ENCODE data around the gene TRPC6. TPM values are rescaled to one million over a fixed set of nuclear protein-coding genes. Genes with fewer than 3 reads are reported as not detected.

Gene TRPC6
- polyA plus RNA-seq, 1 donor from 2014 or later = 0.11 TPM

DNA sequence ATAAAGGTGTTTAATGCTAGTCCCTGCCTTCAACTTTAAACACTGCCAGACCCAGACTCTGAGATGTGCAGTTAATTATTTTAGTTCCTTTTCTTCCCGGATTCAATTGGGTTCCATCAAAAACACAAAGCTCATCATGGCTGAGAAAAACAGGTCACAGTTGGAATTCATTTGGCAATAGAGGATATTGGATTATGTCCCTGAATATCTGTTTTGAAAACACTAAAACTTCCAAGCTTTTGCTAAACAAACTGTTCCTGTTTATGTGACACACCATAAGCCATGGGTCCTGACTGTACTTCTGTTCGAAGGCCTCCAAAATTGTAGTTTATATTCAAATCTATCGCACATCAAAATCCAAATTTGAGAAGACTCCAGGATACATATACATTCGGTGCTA is 150.7 kb downstream of the TRPC6 start:
- H3K27ac ChIP-seq (ENCODE audit: low read length) = no peak overlapping the region
- H3F3A ChIP-seq (ENCODE audit: insufficient read depth, low read length, poor library complexity, severe bottlenecking) = no peaks in the 10 kb centered on the region
- no peaks in the 10 kb centered on the region for H3K79me2 ChIP-seq (replicated peaks; ENCODE audit: insufficient read depth, low read length)
- H3K4me3 ChIP-seq (ENCODE audit: low read length) = no peak overlapping the region
- H3K9me3 ChIP-seq (ENCODE audit: low read length) = no peaks in the 10 kb centered on the region
- no peak overlapping the region for H3K4me2 ChIP-seq (ENCODE audit: low read length)
- no peaks in the 10 kb centered on the region for H3K36me3 ChIP-seq (ENCODE audit: insufficient read depth, low read length)
- no peaks in the 10 kb centered on the region for H3K9me2 ChIP-seq (ENCODE audit: insufficient read depth, low read length)
- TF ChIP-seq, protein P1, sequence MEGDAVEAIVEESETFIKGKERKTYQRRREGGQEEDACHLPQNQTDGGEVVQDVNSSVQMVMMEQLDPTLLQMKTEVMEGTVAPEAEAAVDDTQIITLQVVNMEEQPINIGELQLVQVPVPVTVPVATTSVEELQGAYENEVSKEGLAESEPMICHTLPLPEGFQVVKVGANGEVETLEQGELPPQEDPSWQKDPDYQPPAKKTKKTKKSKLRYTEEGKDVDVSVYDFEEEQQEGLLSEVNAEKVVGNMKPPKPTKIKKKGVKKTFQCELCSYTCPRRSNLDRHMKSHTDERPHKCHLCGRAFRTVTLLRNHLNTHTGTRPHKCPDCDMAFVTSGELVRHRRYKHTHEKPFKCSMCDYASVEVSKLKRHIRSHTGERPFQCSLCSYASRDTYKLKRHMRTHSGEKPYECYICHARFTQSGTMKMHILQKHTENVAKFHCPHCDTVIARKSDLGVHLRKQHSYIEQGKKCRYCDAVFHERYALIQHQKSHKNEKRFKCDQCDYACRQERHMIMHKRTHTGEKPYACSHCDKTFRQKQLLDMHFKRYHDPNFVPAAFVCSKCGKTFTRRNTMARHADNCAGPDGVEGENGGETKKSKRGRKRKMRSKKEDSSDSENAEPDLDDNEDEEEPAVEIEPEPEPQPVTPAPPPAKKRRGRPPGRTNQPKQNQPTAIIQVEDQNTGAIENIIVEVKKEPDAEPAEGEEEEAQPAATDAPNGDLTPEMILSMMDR (IDR thresholded peaks at IDR 0.05; ENCODE audit: poor library complexity, severe bottlenecking) = no peak
- no peak for TF ChIP-seq MXI1 (conservative IDR thresholded peaks at IDR 0.05; ENCODE audit: poor library complexity, severe bottlenecking)
- no peak for TF ChIP-seq EZH2 (IDR thresholded peaks at IDR 0.05; ENCODE audit: borderline replicate concordance, insufficient read depth, low read length, poor library complexity, severe bottlenecking)
- TF ChIP-seq SMC3 (conservative IDR thresholded peaks at IDR 0.05; ENCODE audit: poor library complexity) = no peak
- no peak for TF ChIP-seq TAF1 (IDR thresholded peaks at IDR 0.05; ENCODE audit: low read depth)
- TF ChIP-seq EP300 (conservative IDR thresholded peaks at IDR 0.05; ENCODE audit: poor library complexity, severe bottlenecking) = no peak
- H4K20me1 ChIP-seq (ENCODE audit: insufficient read depth) = no peaks in the 10 kb centered on the region
- H3K27me3 ChIP-seq (ENCODE audit: insufficient read depth, low read depth, low read length) = no peaks in the 10 kb centered on the region
- no peak overlapping the region for H3K9ac ChIP-seq (ENCODE audit: low read length)
- no peak overlapping the region for H2AFZ ChIP-seq (ENCODE audit: low read depth, low read length)

DNA sequence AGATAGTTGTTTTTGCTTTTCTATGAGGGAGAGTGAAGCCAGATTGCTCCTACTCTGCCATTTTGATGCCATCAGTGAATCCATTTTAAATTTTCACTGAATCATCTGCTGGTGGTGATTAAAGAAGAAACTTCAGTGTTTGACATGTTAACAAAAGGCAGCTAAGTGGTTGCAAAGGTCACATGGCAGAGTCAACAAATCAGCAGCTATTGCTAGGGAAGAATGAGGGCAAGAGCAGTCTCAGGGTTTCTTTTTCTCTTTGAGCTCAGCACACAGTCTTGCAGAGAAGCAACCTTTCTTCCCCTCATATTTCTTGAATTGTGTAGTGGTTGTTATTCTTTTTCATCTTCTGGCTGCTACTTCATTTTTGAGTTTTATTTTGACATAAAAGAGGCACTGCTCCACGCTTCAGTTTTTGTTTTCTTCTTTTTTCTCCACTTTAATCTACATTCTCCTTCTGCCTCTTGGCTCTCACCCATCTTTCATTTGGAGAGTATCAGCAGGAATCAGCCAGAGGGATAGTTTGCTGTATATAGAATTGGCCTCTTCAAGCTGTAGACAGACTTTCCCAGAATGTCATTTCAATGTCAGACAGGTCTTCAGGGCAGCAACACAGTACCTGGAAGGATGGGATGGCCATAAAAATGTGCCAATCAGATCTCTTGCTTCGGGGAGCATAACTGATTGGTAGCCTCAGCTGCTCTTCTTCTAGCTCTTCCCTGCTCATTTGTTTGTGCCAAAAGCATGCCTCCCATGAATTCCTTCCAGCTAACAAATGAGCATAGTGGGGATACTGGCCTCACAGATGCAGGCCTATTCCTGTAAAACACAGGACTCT is 153.9 kb downstream of the TRPC6 start:
- no peaks in the 10 kb centered on the region for H3K36me3 ChIP-seq (ENCODE audit: insufficient read depth, low read length)
- TF ChIP-seq SMC3 (conservative IDR thresholded peaks at IDR 0.05; ENCODE audit: poor library complexity) (no peak), TAF1 (IDR thresholded peaks at IDR 0.05; ENCODE audit: low read depth) (no peak), RAD21 (conservative IDR thresholded peaks at IDR 0.05) (no peak), EZH2 (IDR thresholded peaks at IDR 0.05; ENCODE audit: borderline replicate concordance, insufficient read depth, low read length, poor library complexity, severe bottlenecking) (no peak), EP300 (conservative IDR thresholded peaks at IDR 0.05; ENCODE audit: poor library complexity, severe bottlenecking) (no peak), POLR2AphosphoS5 (IDR thresholded peaks at IDR 0.05) (no peak), MXI1 (conservative IDR thresholded peaks at IDR 0.05; ENCODE audit: poor library complexity, severe bottlenecking) (no peak)
- TF ChIP-seq, protein P2, sequence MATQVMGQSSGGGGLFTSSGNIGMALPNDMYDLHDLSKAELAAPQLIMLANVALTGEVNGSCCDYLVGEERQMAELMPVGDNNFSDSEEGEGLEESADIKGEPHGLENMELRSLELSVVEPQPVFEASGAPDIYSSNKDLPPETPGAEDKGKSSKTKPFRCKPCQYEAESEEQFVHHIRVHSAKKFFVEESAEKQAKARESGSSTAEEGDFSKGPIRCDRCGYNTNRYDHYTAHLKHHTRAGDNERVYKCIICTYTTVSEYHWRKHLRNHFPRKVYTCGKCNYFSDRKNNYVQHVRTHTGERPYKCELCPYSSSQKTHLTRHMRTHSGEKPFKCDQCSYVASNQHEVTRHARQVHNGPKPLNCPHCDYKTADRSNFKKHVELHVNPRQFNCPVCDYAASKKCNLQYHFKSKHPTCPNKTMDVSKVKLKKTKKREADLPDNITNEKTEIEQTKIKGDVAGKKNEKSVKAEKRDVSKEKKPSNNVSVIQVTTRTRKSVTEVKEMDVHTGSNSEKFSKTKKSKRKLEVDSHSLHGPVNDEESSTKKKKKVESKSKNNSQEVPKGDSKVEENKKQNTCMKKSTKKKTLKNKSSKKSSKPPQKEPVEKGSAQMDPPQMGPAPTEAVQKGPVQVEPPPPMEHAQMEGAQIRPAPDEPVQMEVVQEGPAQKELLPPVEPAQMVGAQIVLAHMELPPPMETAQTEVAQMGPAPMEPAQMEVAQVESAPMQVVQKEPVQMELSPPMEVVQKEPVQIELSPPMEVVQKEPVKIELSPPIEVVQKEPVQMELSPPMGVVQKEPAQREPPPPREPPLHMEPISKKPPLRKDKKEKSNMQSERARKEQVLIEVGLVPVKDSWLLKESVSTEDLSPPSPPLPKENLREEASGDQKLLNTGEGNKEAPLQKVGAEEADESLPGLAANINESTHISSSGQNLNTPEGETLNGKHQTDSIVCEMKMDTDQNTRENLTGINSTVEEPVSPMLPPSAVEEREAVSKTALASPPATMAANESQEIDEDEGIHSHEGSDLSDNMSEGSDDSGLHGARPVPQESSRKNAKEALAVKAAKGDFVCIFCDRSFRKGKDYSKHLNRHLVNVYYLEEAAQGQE (IDR thresholded peaks at IDR 0.05; ENCODE audit: borderline replicate concordance) = no peak
- TF ChIP-seq, protein P1 (IDR thresholded peaks at IDR 0.05; ENCODE audit: poor library complexity, severe bottlenecking) = no peak
- no peak overlapping the region for H3K9ac ChIP-seq (ENCODE audit: low read length)
- no peaks in the 10 kb centered on the region for H3K9me2 ChIP-seq (ENCODE audit: insufficient read depth, low read length)
- H3K4me2 ChIP-seq (ENCODE audit: low read length) = no peak overlapping the region
- no peaks in the 10 kb centered on the region for H4K20me1 ChIP-seq (ENCODE audit: insufficient read depth)
- no peaks in the 10 kb centered on the region for H3K27me3 ChIP-seq (ENCODE audit: insufficient read depth, low read depth, low read length)
- H3K4me3 ChIP-seq (ENCODE audit: low read length) = no peak overlapping the region
- H3F3A ChIP-seq (ENCODE audit: insufficient read depth, low read length, poor library complexity, severe bottlenecking) = no peaks in the 10 kb centered on the region
- no peak overlapping the region for H3K27ac ChIP-seq (ENCODE audit: low read length)
- H3K79me2 ChIP-seq (replicated peaks; ENCODE audit: insufficient read depth, low read length) = no peaks in the 10 kb centered on the region
- H3K9me3 ChIP-seq (ENCODE audit: low read length) = no peaks in the 10 kb centered on the region
- no peak overlapping the region for H2AFZ ChIP-seq (ENCODE audit: low read depth, low read length)
